GM21528 (cell line): ENCODE data around the gene IRF4.
"Not testable (repeated sequence)": the region's sequence is repeated elsewhere in the genome, so short reads cannot be mapped to it uniquely, and the experiment has no call there.

ENCODE experiments used
- ATAC-seq: cut with Tn5 transposase; IDR thresholded peaks from one replicate; pipeline ENCODE4 v1.9.1; 2021; ENCODE audit warnings: mild to moderate bottlenecking, moderate library complexity; ENCODE audit not compliant: unreplicated experiment, low FRiP score

The IRF4 gene

DNA sequence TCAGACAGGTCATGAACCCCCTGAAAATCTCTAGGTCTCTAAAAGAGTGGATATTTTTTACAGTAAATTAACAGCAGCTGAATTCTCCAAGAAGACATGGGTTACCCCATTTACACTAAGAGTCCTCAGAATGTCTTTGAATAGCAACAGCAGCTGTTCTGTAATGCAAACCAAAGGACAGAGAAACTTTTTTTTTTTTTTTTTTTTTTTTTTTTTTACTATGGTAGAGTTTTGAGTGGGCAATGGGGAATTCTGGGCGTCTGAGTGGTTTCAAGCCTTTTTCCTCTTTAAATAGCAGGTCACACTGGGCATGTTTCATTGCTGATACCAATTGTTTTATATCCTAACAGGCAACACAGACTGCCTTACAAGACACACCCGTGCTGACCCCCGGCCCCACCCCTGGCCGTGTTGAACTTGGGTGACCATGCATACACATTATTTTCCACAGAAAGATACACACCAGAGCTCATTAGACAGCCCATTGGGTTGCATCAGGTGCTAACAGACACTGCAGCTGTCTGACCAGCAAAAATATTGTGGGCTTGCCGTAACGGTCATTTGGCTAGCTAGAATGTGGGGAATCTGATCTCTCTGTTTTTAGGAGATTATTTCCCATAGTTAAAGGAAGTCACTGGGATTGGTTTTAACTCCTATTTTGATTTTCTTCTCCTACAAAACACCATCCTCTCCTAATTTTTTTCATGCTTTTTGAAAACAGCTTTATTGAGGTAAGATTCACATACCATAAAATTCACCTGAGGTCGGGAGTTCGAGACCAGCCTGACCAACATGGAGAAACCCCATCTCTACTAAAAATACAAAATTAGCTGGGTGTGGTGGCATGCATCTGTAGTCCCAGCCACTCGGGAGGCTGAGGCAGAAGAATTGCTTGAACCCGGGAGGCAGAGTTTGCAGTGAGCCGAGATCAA lies 26.7 kb upstream of the IRF4 start:
- ATAC-seq, result no peak

DNA sequence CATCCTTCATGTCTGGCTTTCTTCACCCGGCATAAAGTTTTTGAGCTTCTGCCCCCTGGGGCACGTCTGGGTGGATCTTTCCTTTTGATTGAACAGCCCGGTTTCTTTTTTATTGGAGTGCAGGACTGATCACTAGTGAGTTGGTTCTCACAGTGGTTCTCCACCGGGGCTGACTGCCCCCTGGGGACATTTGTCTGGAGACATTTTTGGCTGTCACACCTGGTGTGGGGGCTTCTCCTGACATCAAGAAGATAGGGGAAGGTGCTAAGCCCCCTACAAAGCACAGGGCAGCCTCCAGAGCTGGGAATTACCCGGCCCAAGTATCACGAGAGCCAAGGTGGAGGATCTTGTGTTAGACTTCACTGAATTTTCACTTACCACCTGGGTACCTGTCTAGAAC lies 25.7 kb upstream of the IRF4 start:
- ATAC-seq, result no peak

DNA sequence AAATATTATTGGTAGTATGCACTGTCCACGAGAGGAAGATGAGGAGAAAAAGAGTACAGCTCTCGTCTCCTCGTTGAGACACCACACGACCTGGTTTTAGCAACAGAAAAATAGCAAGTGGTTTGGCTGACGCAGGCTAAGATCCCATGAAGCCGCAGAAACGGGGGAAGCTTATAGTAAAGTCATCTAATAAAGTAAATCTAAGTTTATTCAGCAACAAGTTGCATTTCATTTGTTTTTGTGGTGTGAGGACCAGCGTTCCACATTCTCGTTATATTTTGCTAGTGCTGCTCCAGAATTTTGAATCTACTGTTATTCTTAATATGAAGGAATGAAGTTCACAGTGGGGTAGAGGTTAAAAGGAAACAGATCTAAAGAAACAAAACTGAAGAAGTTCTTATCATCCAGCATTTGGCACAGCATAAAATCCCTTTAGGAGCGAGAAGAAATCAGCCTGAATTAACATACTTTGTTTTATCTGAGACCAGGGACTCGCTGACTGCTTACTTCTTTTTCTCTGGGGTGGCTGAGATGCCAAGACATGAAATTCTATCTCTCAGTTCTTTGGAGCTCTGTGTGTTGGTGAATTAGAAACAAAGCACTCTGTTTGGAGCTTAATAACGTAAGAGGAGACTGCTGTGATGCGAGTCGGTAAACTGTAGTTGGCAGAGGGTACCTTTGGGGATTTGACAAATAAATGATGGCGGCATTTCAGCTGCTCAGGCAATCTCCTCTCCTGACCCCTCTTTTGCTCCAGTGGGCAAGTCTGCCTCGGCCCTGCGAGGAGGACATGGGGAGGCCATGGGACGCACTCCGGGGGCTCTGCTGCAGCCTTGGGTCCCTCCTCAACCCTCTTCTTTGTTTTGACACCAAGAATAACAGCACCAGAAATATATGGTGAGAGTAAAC lies 24.9 kb upstream of the IRF4 start:
- ATAC-seq, result no peak

DNA sequence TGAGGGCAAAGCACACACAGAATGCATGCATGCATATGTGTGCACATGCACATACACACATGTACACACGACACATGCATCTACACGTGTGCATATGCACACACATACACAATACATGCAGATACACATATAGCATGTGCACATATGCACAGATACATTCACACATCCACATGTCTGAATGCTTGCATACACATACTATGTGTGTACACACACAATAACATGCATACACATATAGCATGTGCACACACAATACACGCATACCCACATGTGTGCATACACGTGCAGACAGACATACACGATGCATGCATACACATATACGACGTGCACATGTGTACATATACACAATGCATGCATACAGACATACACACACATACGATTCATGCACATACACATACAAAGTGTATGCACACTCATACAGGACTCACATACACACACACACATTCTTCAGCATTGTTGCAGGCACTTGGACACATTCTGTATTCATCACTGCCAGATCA lies 24.2 kb upstream of the IRF4 start:
- no peak for ATAC-seq

GRCh38 chr6:367891-368630 lies 23.5 kb upstream of the IRF4 start:
- no peak for ATAC-seq

DNA sequence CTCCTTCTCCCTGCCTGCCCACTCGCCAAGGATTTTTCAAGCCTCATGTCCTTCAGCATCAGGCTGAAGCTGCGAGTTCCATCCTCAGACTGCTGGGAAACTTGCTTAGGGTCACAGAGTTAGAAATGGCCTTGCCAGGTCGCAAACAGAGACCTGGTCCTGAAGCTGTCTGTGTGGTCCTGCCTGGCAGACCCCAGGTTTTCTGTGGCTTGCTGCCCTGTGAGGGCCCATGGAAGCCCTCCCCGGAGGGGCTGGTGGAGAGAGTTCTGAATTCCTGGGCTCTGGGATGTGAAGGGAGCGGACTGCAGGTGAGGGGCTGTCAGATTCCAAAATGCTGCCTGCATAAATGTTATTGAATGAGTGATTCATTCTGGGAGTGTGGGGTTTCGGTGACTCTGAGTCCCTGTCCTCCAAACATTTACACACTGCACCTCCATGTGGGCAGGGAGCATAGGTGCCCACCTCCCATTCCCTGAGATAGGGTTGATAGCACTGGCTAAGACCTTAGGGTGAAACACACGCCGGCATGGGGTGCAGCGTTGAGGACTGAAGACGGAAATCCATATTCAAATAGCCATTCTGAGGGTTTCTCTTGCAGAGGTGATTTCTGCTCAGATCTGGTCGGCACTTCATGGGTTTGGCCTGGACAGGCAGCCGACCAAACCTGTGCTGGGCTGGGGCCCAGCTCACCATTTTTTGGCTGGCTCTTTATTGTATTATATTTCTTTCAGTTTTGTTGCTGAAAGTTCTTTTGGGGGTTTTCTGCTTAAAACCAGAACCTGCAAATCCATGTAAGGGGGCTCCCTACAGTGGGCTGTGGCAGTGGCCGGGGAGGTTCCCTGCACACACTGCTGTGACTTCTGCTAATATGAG lies 21.8 kb upstream of the IRF4 start:
- ATAC-seq, result no peak

DNA sequence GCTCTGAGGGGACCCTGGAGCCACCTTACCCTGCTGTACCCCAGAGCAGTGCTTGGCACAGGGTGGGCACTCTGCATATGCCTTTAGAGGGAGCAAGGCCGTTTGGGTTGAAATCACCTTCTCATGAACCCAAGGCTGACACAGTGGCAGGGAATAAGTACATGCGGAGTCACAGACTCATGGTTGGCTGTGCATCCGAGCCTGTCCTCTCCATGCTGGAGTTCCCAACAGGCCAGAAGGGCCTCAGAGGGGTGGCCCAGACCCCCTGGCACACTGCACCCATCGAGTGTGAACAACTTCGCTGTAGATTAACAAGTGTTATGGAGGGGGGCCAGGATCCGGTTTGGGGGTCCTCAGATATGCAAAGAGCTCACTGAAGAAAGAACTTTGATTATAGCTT lies 21.0 kb upstream of the IRF4 start:
- ATAC-seq, result no peak

- not testable (repeated sequence) for ATAC-seq
Observed at GRCh38 chr6:371851-372250, 19.7 kb upstream of the IRF4 start.

DNA sequence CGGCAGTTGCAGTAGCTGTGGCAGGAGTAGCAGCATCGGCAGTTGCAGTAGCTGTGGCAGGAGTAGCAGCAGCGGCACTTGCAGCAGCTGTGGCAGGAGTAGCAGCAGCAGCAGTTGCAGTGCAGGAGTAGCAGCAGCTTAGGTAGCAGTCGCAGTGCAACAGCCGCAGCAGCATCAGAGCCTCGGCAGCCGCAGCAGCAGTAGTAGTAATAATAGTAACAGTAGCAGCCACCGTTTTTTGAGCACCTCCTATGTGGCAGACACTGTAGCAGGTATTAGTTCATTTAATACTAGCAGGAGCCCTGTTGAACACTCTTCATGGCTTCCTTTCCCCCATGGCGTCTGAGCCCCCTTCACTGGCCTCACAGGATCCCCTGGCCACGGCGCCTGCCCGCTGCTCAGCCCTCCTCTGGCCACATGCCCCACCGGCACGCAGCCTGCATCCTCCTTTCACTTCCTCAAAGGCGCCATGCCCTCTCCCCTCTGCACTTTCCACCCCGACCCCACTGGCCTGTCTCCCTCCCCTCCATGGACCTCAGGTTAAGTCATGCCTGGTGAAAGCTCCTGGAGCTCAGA lies 19.1 kb upstream of the IRF4 start:
- ATAC-seq, result no peak

- ATAC-seq, result no peak
Observed at GRCh38 chr6:373031-373430, 18.5 kb upstream of the IRF4 start.

GRCh38 chr6:373773-374724 lies 17.5 kb upstream of the IRF4 start:
- no peak for ATAC-seq

GRCh38 chr6:374956-375355 lies 16.6 kb upstream of the IRF4 start:
- ATAC-seq, result no peak

DNA sequence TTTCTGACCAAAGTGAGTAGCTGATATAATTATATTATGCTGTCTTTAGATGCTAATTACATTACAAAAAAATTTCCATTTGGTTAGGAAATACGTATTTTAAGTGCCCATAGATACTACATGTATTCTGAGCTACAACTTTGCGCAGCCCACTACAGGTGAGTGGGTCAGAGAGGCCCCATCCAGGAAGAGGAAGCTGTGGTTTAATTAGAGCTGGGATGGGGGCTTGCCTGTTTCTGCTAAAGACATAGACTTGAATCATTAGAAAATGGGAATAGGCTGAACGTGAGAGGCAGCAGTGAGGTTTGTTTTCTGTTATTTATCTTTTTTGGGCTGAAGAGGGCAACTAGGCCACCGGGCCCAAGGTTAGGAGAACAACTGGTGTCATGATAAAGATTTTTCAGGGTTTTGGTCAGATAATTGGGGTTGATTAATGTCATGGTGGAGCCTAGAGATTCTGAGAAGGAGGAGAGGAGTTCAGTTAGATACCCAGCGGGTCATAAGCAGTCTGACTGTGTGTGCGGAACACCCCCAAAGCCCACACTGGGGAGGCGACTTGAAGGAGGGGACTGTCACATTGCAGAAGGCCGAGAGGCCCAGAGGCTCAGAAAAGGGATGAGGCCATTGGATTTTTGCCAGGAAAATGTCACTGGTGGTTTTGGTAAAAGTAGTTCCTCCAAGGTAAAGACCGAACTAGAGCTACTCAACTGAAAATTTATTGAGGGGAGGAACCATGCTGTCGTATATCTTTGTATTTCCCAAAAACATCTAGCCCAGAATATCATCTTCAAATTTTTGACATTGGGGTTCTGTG lies 14.5 kb upstream of the IRF4 start:
- ATAC-seq, result no peak

- ATAC-seq, result not testable (repeated sequence)
Observed at GRCh38 chr6:377641-378020, 13.9 kb upstream of the IRF4 start.

- no peak for ATAC-seq
Observed at GRCh38 chr6:378090-378957, 13.2 kb upstream of the IRF4 start.

DNA sequence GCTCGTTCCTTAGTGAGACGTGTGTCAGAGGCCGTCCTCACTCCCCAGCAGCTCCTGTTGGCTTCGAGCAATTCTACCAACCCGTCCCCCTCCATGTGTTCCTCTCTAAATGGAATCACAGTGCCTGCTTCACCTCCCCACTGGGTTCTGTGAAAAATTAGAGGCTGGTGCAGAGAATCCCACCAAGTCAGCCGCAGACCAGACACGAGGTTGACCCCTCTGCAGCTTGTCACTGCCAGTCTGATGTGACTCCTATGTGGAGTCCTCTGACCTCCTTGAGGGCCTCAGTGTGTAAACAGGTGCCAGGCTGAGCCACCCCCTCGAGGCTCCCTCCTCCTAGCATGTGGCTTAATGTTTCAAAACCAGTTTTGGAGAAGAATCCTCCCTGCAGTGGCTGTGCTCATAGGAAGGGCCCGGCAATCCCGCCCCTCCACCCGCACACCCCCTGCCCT lies 12.6 kb upstream of the IRF4 start:
- no peak for ATAC-seq
